Neural cell (in vitro differentiated cells): ENCODE results near the gene STRBP. TPM values are rescaled to one million over a fixed set of nuclear protein-coding genes. Genes with fewer than 3 reads are reported as not detected.

Source experiments
- H2AFZ ChIP-seq: fragments of 200-600, 300-800 bp; sonication (generic), shearing (Covaris generic); 2 replicates; pipeline ENCODE4 v1.6.0; 2014; ENCODE audit warnings: low read depth, mild to moderate bottlenecking, antibody characterized with exemption, low read length, moderate library complexity
- H3F3A ChIP-seq: fragments of 200-600 bp; shearing (Covaris generic); 2 replicates; pipeline ENCODE4 v1.6.1; 2016; ENCODE audit warnings: mild to moderate bottlenecking, moderate library complexity, mixed read lengths, antibody characterized with exemption, low read length; ENCODE audit not compliant: insufficient read depth, poor library complexity, severe bottlenecking
- H3K27ac ChIP-seq: fragments of 200-600, 300-800 bp; sonication (generic), shearing (Covaris generic); 2 replicates; pipeline ENCODE4 v1.5.1; 2014; ENCODE audit warnings: mild to moderate bottlenecking, low read length, moderate library complexity
- H3K27me3 ChIP-seq: fragments of 300-800, 200-600 bp; sonication (generic), shearing (Covaris generic); 2 replicates; pipeline ENCODE4 v1.6.0; 2014; ENCODE audit warnings: mild to moderate bottlenecking, low read depth, low read length, moderate library complexity; ENCODE audit not compliant: insufficient read depth
- H3K36me3 ChIP-seq: fragments of 300-800, 200-600 bp; sonication (generic), shearing (Covaris generic); 2 replicates; pipeline ENCODE4 v1.5.1; 2014; ENCODE audit warnings: mild to moderate bottlenecking, antibody characterized with exemption, low read length, moderate library complexity; ENCODE audit not compliant: insufficient read depth
- H3K4me2 ChIP-seq: fragments of 300-800, 200-600 bp; sonication (generic), shearing (Covaris generic); 2 replicates; pipeline ENCODE4 v1.6.0; 2014; ENCODE audit warnings: mild to moderate bottlenecking, low read length
- H3K4me3 ChIP-seq: fragments of 300-800, 200-600 bp; sonication (generic), shearing (Covaris generic); 2 replicates; pipeline ENCODE4 v1.5.1; 2014; ENCODE audit warnings: mild to moderate bottlenecking, low read length, moderate library complexity
- H3K79me2 ChIP-seq: fragments of 200-600 bp; shearing (Covaris generic); replicated peaks from 2 replicates; pipeline ENCODE4 v1.6.0; 2014; ENCODE audit warnings: mild to moderate bottlenecking, low read length, moderate library complexity; ENCODE audit not compliant: insufficient read depth
- H3K9ac ChIP-seq: fragments of 300-800, 200-600 bp; sonication (generic), shearing (Covaris generic); 2 replicates; pipeline ENCODE4 v1.6.1; 2016; ENCODE audit warnings: mild to moderate bottlenecking, low read length, mixed read lengths
- H3K9me2 ChIP-seq: fragments of 200-600 bp; shearing (Covaris generic); 2 replicates; pipeline ENCODE4 v1.6.1; 2016; ENCODE audit warnings: mild to moderate bottlenecking, low read length, mixed read lengths; ENCODE audit not compliant: insufficient read depth
- H3K9me3 ChIP-seq: fragments of 200-600, 300-800 bp; sonication (generic), shearing (Covaris generic); 2 replicates; pipeline ENCODE4 v1.6.1; 2016; ENCODE audit warnings: mild to moderate bottlenecking, mixed run types, low read length, moderate library complexity, mixed read lengths
- H4K20me1 ChIP-seq: fragments of 200-600 bp; shearing (Covaris generic); 2 replicates; pipeline ENCODE4 v1.6.1; 2016; ENCODE audit warnings: mild to moderate bottlenecking, mixed run types; ENCODE audit not compliant: insufficient read depth
- CTCF ChIP-seq: fragments of 450-650 bp; IDR thresholded peaks from 2 replicates; pipeline ENCODE4 v1.5.1; 2014; ENCODE audit warnings: antibody characterized with exemption, mild to moderate bottlenecking, moderate library complexity; ENCODE audit not compliant: poor library complexity, severe bottlenecking
- EP300 ChIP-seq: fragments of 450-650 bp; conservative IDR thresholded peaks from 2 replicates; pipeline ENCODE4 v1.6.1; 2014; ENCODE audit warnings: antibody characterized with exemption, mild to moderate bottlenecking, moderate library complexity; ENCODE audit not compliant: poor library complexity, severe bottlenecking
- EZH2 ChIP-seq: fragments of 200-600, 300-800 bp; shearing (Covaris generic), sonication (generic); IDR thresholded peaks from 2 replicates; pipeline ENCODE4 v1.6.1; 2014; ENCODE audit warnings: antibody characterized with exemption, low read length, borderline replicate concordance, mild to moderate bottlenecking; ENCODE audit not compliant: insufficient read depth, poor library complexity, severe bottlenecking
- MXI1 ChIP-seq: fragments of 450-650 bp; conservative IDR thresholded peaks from 2 replicates; pipeline ENCODE4 v1.6.1; 2014; ENCODE audit warnings: antibody characterized with exemption, mild to moderate bottlenecking; ENCODE audit not compliant: poor library complexity, severe bottlenecking
- POLR2AphosphoS5 ChIP-seq: IDR thresholded peaks from 2 replicates; pipeline ENCODE4 v1.6.1; 2012
- RAD21 ChIP-seq: fragments of 450-650 bp; conservative IDR thresholded peaks from 2 replicates; pipeline ENCODE4 v1.6.1; 2014; ENCODE audit warnings: antibody characterized with exemption, mild to moderate bottlenecking, moderate library complexity
- REST ChIP-seq: IDR thresholded peaks from 2 replicates; pipeline ENCODE4 v1.6.1; 2012; ENCODE audit warnings: borderline replicate concordance
- SMC3 ChIP-seq: fragments of 450-650 bp; conservative IDR thresholded peaks from 2 replicates; pipeline ENCODE4 v1.6.1; 2014; ENCODE audit warnings: antibody characterized with exemption, mild to moderate bottlenecking, moderate library complexity; ENCODE audit not compliant: poor library complexity
- TAF1 ChIP-seq: IDR thresholded peaks from 2 replicates; pipeline ENCODE4 v1.6.1; 2012; ENCODE audit warnings: low read depth
- polyA plus RNA-seq: library from polyadenylated mRNA; depleted of rRNA; stranded (reverse); fragments of >200 nt; gene quantifications from 2 replicates; pipeline ENCODE4 v1.2.3, GENCODE V29; 2014

The STRBP gene
- polyA plus RNA-seq, 1 donor from 2014 or later = 64.6 TPM

- H3K27ac ChIP-seq = no peak overlapping the region
- no peaks in the 10 kb centered on the region for H3K36me3 ChIP-seq
- no peak overlapping the region for H2AFZ ChIP-seq
- peaks cover 7% of the 10 kb centered on the region for H4K20me1 ChIP-seq
- no peak overlapping the region for H3K4me2 ChIP-seq
- H3K4me3 ChIP-seq = no peak overlapping the region
- no peaks in the 10 kb centered on the region for H3K9me3 ChIP-seq
- no peaks in the 10 kb centered on the region for H3F3A ChIP-seq
- H3K9me2 ChIP-seq = no peaks in the 10 kb centered on the region
- H3K79me2 ChIP-seq = peaks cover 87% of the 10 kb centered on the region
- H3K27me3 ChIP-seq = no peaks in the 10 kb centered on the region
- TF ChIP-seq CTCF (no peak), RAD21 (no peak), MXI1 (no peak)
- no peak overlapping the region for H3K9ac ChIP-seq
These were observed 6.0 kb downstream of the STRBP start for GRCh38 chr9:123262338-123262737.

GRCh38 chr9:123261006-123261677, 7.2 kb downstream of the STRBP start:
- Histone ChIP-seq H3F3A (no peaks in the 10 kb centered on the region), H2AFZ (no peak overlapping the region), H3K4me2 (no peak overlapping the region), H3K9me3 (no peaks in the 10 kb centered on the region), H3K9ac (no peak overlapping the region), H3K4me3 (no peak overlapping the region), H3K9me2 (no peaks in the 10 kb centered on the region), H3K27me3 (no peaks in the 10 kb centered on the region), H3K36me3 (no peaks in the 10 kb centered on the region), H3K27ac (no peak overlapping the region), H3K79me2 (peaks cover 87% of the 10 kb centered on the region), H4K20me1 (no peaks in the 10 kb centered on the region)
- TF ChIP-seq EP300 = no peak
- TF ChIP-seq POLR2AphosphoS5 = no peak
- no peak for TF ChIP-seq EZH2
- no peak for TF ChIP-seq SMC3
- TF ChIP-seq TAF1 = no peak
- TF ChIP-seq REST = no peak
- TF ChIP-seq MXI1 = no peak
- no peak for TF ChIP-seq RAD21
- no peak for TF ChIP-seq CTCF
